GM04503 (cell line): ENCODE results near the gene ATOH7.
"Not testable (repeated sequence)": the region's sequence is repeated elsewhere in the genome, so short reads cannot be mapped to it uniquely, and the experiment has no call there.

ENCODE experiments used
- DNase-seq: peaks from one replicate; pipeline ENCODE4 v3.0.0-alpha.2; 2012; ENCODE audit warnings: low read depth

The ATOH7 gene

DNA sequence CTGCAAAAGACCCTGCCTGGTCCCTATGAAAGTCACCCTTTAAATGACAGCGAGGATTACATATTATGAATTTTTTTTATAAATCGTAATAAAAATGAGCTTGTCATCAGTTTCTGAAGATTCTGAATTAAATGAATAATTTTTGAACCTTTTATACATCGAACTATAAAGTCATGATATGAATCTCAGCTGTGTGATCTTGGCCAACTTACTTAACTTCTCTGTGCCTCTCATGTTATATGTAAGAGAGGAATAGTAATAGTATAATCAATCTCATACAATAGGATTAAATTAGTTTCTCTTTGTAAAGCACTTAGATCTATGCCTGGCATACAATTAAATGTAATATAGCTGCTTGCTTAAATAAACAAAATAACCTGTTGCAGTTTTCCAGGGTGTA, 5.3 kb upstream of the ATOH7 start:
- DNase-seq = no peak

DNA sequence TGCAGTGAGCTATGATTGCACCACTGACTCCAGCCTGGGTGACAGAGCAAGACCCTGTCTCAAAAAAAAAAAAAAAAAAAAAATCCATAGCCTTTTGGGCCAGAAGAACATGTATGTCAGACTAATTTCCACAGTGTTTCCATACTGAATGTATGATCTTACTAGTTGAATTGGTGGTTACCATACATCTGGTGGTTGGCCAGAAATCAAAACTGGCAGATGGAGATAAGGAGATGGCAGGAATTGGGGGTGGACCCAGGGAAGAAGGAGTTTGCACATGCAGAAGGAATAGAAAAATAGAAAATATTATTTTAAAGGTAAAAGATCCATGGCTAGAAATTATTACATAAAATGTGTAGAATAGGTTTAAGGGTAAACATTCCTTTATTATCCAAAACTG, 3.7 kb upstream of the ATOH7 start:
- no peak for DNase-seq

DNA sequence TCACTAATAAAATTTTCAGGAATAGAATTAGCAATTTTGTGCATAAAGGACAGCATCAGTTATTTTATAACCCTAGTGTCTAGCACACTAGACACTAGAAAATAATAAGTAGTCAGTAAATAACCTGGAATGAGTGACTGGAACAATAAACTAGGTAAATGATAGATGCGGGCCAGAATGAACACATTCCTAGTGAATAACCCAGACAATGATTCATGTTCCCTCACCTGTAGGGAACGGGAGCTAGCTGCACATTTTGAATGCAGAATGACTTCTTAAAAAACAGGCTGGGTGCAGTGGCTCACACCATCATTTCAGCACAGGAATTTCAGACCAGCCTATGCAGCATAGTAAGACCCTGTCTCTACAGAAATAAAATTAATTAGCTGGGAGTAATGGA, 3.2 kb upstream of the ATOH7 start:
- DNase-seq = no peak

DNA sequence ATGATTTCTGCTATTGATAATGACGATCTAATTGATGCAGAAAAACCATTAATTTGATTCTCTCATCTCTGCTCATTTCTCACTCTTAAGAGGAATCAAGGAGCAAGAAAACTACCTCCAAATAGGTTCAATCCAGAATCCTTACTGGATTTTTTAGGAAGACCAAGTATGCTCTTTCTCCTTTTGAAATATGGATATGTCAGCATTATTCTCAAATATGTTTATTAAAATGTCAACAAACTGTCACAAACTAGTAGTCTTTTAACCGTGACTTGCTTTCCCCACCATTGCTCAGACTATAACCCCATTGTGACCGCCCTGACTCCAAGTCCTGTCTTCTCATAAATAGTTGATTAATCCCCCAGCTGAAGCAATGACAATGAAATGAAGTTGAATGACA, 1.1 kb upstream of the ATOH7 start:
- DNase-seq = no peak

DNA sequence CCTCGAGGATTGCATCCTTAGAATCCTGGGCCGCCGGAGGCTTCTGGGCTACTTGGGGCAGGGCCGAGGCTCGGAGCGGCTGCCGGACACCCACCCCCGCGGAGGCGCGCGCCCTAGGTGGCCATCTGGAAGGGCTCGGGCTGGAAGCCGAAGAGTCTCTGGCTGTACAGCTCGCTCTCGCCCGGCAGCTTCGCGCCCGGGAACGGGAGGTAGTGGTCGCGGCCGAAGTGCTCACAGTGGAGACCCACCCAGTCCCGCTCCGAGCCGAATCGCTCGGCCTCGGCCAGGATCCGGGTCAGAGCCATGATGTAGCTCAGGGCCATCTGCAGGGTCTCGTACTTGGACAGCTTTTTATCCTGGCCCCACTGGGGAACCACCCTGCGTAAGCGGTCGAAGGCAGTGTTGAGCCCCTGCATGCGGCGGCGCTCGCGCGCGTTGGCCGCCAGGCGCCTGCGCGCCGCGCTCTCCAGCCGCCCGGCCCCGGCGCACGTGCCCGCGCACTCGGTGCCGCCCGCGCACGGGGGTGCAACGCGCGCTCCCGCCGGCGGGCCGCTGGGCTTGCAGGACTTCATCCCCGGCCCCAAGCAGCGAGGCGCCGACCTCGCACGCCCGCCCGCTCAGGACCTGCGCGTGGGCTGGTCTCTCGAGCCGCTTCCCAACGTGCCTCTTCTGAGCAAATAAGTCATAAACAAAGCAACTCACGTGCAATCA, 652 bp downstream of the ATOH7 start:
- DNase-seq = peak; percentile 20

DNA sequence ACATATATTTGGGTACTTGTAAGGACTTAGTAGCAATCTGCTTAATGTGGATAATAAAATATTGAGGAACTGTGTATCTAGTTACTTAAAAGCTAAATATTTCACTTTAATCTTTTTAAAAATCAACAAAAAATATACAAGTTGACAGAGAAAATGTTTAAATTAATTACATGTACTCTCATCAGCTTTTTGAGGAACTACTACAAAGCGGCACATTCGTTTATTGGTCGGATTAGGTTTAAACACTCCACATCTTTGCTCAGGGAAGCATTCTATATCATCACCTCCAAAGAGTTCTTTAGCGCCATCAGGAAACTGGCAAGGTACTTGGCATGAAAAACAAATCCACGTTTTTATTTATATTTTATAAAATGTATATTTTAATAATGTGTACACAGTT, 1.6 kb downstream of the ATOH7 start:
- no peak for DNase-seq

DNA sequence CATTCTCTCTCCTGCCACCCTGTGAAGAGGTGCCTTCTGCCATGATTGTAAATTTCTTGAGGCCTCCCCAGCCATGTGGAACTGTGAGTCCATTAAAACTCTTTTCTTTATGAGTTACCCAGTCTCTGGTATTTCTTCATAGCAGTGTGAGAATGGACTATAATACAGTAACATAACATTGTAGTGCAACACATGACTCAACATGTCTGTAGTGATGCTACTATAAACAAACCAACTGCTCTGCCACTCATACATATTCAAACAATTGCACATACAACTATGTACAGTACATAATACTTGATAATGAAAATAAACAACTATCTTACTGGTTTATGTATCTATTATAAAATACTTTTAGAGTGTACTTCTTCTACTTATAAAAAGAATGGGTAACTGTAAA, 7.1 kb downstream of the ATOH7 start:
- no peak for DNase-seq

DNA sequence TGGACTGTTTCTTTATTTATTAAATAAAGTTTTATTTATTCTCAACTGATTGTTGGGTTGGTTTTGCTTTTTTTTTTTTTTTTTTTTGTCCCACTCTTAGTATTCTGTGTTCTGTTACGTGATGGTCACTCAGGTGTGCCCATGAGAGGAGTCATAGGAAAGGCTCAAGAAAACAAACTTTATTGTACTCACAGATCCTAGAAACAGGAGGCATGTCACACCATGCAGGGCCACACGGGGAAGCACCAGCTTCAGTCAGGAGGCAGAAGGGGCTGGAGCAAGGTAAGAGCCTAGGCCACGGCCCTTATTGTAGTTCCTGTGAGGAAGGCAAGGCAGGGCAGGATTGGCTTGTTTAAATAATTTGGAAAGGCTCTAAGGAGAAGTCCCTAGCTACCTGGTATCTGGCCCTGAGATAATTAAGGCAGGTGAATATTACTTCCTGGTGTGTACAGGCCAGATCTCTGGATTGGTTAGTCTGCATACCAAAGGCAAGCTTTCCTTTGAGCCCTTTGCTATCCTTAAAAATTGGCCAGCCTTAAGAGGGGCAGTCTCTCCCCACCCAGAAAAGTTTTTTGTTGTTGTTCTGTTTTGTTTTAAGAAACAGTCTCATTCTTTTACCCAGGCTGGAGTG, 8.3 kb downstream of the ATOH7 start:
- DNase-seq = no peak

DNA sequence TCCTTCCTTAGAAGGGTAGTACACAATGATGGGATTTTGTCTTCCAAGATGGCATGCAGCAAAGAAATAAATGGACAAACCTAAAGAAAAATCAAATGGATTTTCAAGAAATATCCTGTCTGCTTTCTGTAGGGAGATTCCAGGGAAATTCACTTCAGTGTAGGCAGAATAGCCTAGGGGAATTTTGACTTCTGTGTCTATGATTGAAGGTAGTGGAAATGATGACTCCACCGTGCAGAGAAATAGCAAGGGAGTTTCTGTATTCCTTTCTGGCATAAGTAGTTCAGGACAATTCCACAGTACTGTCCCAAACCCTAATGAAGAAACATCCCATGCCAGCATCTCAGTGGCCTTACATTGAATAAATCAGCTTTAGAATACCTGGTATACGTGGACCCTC, 9.5 kb downstream of the ATOH7 start:
- DNase-seq = no peak

DNA sequence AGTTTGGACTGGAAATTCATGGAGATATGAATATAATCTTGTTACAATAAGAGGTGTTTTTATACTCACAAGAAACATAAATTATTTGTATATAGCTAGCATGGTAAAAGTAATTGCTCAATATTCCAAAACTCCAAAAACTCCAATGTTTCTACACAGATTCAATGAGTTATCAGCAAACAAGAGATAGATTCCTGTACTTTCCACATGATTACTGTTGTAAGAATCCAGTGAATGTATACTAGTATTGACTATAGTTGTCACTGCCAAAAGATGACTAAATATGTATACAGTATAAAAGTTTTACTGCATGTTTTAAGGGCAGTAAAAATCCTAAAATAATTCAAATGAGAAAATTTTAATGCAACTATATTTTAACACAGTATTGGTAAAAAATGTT, 10.7 kb downstream of the ATOH7 start:
- DNase-seq = no peak

DNA sequence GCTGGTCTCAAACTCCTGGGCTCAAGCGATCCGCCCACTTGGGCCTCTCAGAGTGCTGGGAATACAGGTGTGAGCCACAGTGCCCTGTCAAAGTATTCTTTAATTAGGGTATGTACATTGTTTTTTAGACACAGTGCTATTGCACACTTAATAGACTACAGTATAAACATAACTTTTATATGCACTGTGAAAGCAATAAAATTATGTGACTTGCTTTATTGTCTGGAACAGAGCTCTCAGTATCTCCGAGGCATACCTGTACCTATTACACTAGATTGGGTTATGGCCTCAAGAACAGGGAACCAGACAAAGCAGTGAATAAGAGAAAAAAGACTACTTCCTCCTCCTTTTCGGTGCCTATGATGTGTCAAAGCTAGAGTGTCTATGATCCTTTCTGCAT, 13.1 kb downstream of the ATOH7 start:
- DNase-seq = no peak

DNA sequence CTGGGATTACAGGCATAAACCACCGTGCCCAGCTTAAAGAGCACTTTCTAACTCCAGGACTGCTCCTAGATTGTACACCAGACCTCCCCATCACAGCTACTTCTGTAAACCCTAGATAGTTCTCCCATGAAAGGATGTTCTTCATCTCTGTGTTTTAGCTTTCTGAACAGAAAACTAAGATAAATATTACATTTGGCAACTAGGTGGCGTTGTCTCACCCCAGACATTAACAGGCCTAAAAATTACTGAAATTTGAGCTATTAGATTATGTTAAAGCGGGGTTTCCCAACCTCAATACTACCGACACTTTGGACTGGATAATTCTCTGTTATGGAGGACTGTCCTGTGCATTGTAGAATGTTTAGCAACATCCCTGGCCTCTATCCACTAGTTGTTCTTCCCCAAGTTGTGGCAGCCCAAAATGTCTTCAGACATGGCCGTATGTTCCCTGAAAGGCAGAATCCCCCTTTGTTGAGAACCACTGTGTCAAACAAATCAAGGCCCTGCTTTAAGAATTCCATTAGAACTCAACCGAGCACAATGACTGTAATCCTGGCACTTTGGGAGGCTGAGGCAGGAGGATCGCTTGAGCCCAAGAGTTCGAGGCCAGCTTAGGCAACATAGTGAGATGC, 19.1 kb downstream of the ATOH7 start:
- DNase-seq = peak; percentile 11

DNA sequence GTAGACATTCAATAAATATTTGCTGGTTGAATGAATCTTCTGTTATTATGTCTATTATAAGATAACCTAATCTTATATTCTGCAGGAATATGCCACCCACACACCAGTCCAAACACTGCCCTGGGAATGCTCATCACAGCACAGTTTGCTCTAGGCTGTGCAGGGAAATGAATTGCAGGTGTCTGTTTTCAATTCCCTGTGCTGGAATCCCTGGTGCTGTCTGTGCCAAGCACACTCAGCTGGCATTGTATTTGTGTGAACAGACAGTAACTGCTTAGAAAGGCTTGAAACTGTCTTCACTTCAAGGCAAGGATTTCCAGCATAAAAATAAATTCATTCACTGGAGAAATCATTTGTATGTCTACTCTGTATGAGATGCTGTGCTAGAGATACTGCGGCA, 20.2 kb downstream of the ATOH7 start:
- no peak for DNase-seq

DNA sequence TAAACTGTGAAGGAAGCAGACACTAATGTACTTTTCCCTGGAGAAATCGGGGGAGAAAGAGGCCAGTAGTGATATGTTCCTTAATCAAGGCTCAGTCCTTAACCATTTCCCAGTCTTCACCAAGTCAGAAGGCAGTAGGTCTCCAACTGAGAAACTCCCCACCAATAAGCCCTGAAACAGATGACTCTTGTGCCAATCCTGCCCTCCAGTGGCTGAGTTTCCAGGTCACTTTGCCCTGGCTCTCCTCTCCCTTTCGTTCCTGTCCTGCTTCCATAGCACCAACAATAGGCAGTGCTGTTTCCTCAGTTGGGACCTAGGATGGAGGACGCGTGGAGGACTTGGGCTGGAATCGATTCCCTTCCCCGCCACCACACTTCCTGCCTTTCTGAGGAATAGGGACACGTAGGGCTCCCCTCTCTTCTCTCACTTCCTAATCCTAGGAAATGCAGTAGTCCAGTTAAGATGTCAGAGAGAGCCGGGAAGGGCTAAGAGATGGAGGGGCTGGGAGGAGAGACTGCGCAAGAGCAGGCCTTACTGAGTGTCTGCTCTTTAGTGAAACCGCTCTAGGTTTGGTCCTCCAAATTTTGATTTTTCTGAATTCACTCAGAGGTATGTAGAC, 23.4 kb downstream of the ATOH7 start:
- peak; percentile 28 for DNase-seq

DNA sequence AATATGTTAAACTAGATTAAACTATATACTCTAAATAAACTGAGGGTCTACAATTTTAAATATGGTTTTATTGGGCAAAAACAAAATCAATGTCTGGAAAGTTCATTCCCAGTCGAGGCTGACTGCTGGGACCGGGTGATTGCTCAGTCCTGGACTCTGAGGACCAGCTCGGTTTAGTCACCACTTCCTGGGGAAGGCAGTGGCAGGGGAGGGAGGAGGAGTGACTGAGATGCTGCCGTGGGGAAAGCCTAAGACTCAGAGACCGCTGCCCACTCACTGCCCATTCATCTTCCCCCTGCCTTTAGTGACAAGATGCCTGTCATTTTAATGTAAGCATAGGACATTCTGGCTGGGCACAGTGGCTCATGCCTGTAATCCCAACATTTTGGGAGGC, 29.0 kb downstream of the ATOH7 start:
- DNase-seq = peak; percentile 27

DNA sequence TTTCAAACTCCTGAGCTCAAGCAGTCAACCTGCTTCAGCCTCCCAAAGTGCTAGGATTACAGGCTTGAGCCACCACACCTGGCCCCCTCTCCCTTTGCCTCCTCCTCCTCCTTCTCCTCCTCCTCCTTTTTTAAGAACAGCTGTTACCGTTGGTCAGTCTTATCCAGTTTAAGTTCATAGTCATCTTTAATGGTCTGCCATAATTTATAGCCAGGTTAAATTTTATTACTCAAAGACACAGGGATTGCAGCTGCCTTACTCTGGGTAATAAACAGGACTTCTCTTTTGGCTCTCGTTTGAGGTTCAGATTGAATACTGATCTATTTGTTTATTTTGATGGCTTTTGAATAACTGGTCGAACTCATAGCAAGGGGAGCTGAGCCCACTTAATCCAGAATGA, 35.2 kb downstream of the ATOH7 start:
- no peak for DNase-seq

DNA sequence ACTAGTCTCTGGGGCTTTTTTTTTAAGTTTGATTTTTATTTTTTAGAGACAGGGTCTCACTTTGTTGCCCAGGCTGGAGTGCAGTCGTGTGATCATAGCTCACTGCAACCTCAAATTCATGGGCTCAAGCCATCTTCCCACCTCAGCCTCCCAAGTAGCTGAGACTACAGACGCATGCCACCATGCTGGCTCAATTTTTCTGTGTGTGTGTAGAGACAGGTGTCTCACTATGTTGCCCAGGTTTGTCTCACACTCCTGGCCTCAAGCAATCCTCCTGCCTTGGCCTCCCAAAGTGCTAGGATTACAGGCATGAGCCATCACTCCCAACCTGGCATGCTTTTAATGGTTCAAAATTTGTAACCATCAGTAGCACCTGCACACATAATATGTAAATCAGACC, 36.1 kb downstream of the ATOH7 start:
- not testable (repeated sequence) for DNase-seq

DNA sequence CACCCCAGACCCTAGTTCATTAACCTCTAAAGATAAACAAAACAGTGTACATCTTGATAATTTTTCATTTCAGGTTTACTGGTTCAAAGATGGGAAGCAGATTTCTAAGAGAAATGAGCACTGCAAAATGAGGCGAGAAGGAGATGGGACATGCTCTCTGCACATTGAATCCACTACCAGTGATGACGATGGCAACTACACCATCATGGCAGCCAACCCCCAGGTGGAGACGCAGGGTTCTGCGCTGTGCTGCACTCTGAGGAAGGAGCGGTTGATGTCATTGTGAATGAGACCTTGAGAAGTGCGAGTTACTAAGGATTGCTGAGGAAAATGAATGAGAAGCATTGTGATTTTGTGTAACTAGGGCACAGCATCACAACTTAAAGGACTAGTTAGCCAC, 37.6 kb downstream of the ATOH7 start:
- no peak for DNase-seq

DNA sequence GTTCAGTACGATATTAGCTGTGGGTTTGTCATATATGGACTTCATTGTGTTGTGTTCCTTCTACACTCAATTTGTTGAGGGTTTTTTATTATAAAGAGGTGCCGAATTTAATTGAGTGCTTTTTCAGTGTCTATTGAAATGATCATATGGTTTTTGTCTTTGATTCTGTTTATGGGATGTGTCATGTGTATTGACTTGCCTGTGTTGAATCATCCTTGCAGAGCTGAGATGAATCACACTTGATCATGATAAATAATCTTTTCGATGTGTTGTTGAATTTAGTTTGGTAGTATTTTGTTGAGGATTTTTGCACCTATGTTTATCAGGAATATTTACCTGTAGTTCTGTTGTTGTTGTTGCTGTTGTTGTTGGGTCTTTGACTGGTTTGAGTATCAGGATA, 39.8 kb downstream of the ATOH7 start:
- DNase-seq = no peak

DNA sequence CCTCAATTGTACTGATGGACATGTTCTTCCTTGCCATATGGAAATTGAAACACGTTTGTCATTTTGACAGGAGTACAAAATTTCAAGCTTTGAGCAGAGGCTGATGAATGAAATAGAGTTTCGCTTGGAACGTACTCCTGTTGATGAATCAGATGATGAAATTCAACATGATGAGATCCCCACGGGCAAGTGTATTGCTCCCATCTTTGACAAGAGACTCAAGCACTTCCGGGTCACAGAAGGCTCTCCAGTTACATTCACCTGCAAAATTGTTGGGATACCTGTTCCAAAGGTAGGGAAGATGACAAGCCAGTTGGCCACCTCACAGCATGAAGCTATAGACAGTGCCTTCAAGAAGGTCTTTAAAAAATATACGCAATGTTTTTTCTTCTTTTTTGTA, 43.1 kb downstream of the ATOH7 start:
- no peak for DNase-seq

DNA sequence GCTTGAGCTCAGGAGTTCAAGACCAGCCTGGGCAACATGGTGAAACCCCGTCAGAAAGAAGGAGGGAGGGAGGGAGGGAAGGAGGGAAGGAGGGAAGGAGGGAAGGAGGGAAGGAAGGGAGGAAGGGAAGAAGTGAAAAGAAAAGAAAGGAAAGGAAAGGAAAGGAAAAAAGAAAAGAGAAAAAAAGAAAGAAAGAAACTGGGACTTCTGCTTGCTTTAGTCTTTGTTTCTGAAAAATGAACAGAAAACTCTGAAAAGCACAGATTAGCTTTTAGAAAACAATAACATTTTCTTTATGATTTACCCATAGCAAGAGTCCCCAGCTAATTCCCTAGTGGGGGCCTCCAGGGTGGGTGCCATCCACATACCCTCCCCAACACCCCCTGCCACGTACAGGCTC, 46.8 kb downstream of the ATOH7 start:
- no peak for DNase-seq

DNA sequence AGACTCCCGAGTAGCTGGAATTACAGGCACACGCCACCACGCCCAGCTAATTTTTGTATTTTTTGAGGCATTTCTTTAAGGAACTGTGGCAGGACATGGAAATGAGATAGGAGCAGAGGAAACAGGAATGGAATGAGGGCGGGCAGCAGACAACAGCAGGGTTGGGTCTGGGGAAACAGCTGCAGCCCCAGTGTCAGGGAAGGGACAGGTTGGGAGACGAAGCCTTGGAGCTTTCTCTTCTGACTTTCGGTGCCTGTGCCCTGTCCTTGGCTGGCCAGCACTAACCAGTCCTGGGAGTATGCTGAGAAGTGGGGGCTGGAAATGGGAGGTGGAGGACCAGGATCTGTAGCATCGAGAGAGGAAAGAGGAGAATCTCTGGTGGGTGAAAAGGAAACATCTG, 47.4 kb downstream of the ATOH7 start:
- DNase-seq = no peak
